Endothelial cell of umbilical vein (primary cell): ENCODE measurements around the gene FGF9. TPM values are rescaled to one million over a fixed set of nuclear protein-coding genes. Genes with fewer than 3 reads are reported as not detected.

Experiments used
- BruUV-seq: library from RNA; stranded (reverse); fragments of 400-500 nt; replicated peaks from 2 replicates; lab custom pipeline; 2021; lab: Mats Ljungman, UMichigan
- CTCF ChIA-PET: fragments of 300-600, 350-600 bp; sonication (Branson Sonifier 250); formaldehyde crosslinking; loops from one replicate; lab custom pipeline; 2021; ENCODE audit warnings: antibody characterized with exemption, inconsistent platforms; lab: Charles Lee
- POLR2A ChIA-PET: fragments of 300-600, 350-600 bp; sonication (Branson Sonifier 250); formaldehyde crosslinking; loops from one replicate; lab custom pipeline; 2021; ENCODE audit warnings: antibody characterized with exemption, inconsistent platforms; lab: Charles Lee
- DNase-seq: peaks from one replicate; pipeline ENCODE4 v3.0.0-alpha.2; 2011; ENCODE audit warnings: low read depth, low spot score
- FAIRE-seq: peaks from 2 replicates; lab custom pipeline; 2011; peaks lifted over from hg19 to GRCh38; lab: Jason Lieb, UNC
- H2AFZ ChIP-seq: 2 replicates; pipeline ENCODE4 v1.6.0; 2012; ENCODE audit warnings: low read depth, low read length, control low read depth, inconsistent platforms
- H3K27ac ChIP-seq: 2 replicates; pipeline ENCODE4 v1.5.1; 2011; ENCODE audit warnings: low read depth, mild to moderate bottlenecking, control low read depth, low read length, moderate library complexity; ENCODE audit not compliant: insufficient read depth
- H3K27me3 ChIP-seq, 2 experiments: 2 replicates each; pipeline versions ENCODE4 v1.6.0 to v1.6.1; 2011; ENCODE audit warnings: low read length in 2 of 2, mixed read lengths in 1 of 2; ENCODE audit not compliant: control insufficient read depth in 2 of 2, insufficient read depth in 2 of 2
- H3K36me3 ChIP-seq, 2 experiments: 2 replicates in 1 of 2; 3 replicates in 1 of 2; pipeline ENCODE4 v1.5.1; 2011; ENCODE audit warnings: low read length in 2 of 2, mild to moderate bottlenecking in 1 of 2, moderate library complexity in 1 of 2; ENCODE audit not compliant: control insufficient read depth in 2 of 2, insufficient read depth in 2 of 2; ENCODE audit errors: extremely low read depth in 1 of 2
- H3K4me1 ChIP-seq: 3 replicates; pipeline ENCODE4 v1.5.1; 2011; ENCODE audit warnings: mild to moderate bottlenecking, low read length; ENCODE audit not compliant: control insufficient read depth, insufficient read depth; ENCODE audit errors: extremely low read depth
- H3K4me2 ChIP-seq: 2 replicates; pipeline ENCODE4 v1.6.1; 2011; ENCODE audit warnings: low read length, control low read depth, mixed read lengths; ENCODE audit not compliant: insufficient read depth
- H3K4me3 ChIP-seq, 3 experiments: fragments of 200-600 bp in 1 of 3; sonication (generic), shearing (Covaris generic) in 1 of 3; replicated peaks in 1 of 3; 2 replicates each; pipeline ENCODE4 v1.5.1; 2011 to 2016; ENCODE audit warnings: control low read depth in 3 of 3, low read length in 3 of 3, mild to moderate bottlenecking in 2 of 3, inconsistent platforms in 1 of 3, low read depth in 1 of 3, moderate library complexity in 1 of 3; ENCODE audit not compliant: insufficient read depth in 1 of 3
- H3K79me2 ChIP-seq: 2 replicates; pipeline ENCODE4 v1.6.0; 2012; ENCODE audit warnings: low read length, inconsistent platforms; ENCODE audit not compliant: control insufficient read depth, insufficient read depth
- H3K9ac ChIP-seq: replicated peaks from 2 replicates; pipeline ENCODE3; 2011; ENCODE audit warnings: low read length, control low read depth; ENCODE audit not compliant: insufficient read depth; ENCODE audit errors: extremely low read depth
- H3K9me1 ChIP-seq: replicated peaks from 3 replicates; pipeline ENCODE4 v1.6.0; 2011; ENCODE audit warnings: mild to moderate bottlenecking, low read length; ENCODE audit not compliant: control insufficient read depth, insufficient read depth; ENCODE audit errors: extremely low read depth
- H3K9me3 ChIP-seq: replicated peaks from 2 replicates; pipeline ENCODE4 v1.5.1; 2012; ENCODE audit warnings: low read length, inconsistent platforms; ENCODE audit not compliant: control insufficient read depth, insufficient read depth
- H4K20me1 ChIP-seq: replicated peaks from 2 replicates; pipeline ENCODE3; 2011; ENCODE audit warnings: mild to moderate bottlenecking, low read length; ENCODE audit not compliant: control insufficient read depth, insufficient read depth; ENCODE audit errors: extremely low read depth
- EZH2 ChIP-seq: IDR thresholded peaks from 2 replicates; pipeline ENCODE4 v1.6.1; 2012; ENCODE audit warnings: borderline replicate concordance, low read depth, mild to moderate bottlenecking, moderate library complexity, low read length, inconsistent platforms; ENCODE audit not compliant: severe bottlenecking
- FOS ChIP-seq: IDR thresholded peaks from 2 replicates; pipeline ENCODE4 v1.6.1; 2011; ENCODE audit warnings: mild to moderate bottlenecking, low read length, moderate library complexity, borderline replicate concordance; ENCODE audit not compliant: insufficient read depth
- GATA2 ChIP-seq: IDR thresholded peaks from 2 replicates; pipeline ENCODE4 v1.7.0; 2011; ENCODE audit warnings: low read depth, mild to moderate bottlenecking, moderate library complexity, mixed read lengths, low read length; ENCODE audit not compliant: insufficient read length, insufficient read depth
- JUN ChIP-seq: IDR thresholded peaks from 2 replicates; pipeline ENCODE4 v1.6.1; 2011; ENCODE audit warnings: borderline replicate concordance, low read depth; ENCODE audit not compliant: insufficient read length, insufficient read depth
- MYC ChIP-seq: IDR thresholded peaks from one replicate; pipeline ENCODE4 v1.6.1; 2011; ENCODE audit warnings: mild to moderate bottlenecking, low read depth, low read length
- POLR2A ChIP-seq: IDR thresholded peaks from 2 replicates; pipeline ENCODE4 v1.6.1; 2012; ENCODE audit warnings: low read depth, mild to moderate bottlenecking, control low read depth, low read length
- POLR2AphosphoS5 ChIP-seq: IDR thresholded peaks from 2 replicates; pipeline ENCODE4 v1.6.1; 2012; ENCODE audit warnings: low read depth, mild to moderate bottlenecking, control low read depth, low read length, moderate library complexity; ENCODE audit not compliant: insufficient read depth
- dilution Hi-C: fragments of 300-500 bp; cut with MboI; formaldehyde crosslinking; loops from one replicate; pipeline ENCODE4 v1.15.0; 2019; ENCODE audit warnings: low sequenced_read_pairs; ENCODE audit not compliant: extremely low pct_ligation_motif_present
- intact Hi-C: fragments of 100-400 bp; cut with micrococcal nuclease; formaldehyde crosslinking; loops from one replicate; pipeline ENCODE4 v1.10.0; 2022
- polyA plus RNA-seq, 4 experiments: library from polyadenylated mRNA; depleted of rRNA in 3 of 4; stranded (reverse) in 3 of 4; unstranded in 1 of 4; fragments of >200 nt; gene quantifications; 2 replicates each; pipeline versions ENCODE4 v1.2.1 to v1.2.3, GENCODE V29; 2011 to 2012; ENCODE audit warnings: missing spikeins in 1 of 4
- total RNA-seq: library from RNA; stranded (reverse); gene quantifications from 2 replicates; pipeline ENCODE4 v1.2.3, GENCODE V29; 2021
- TF ChIP-seq, protein P1 (sequence below): IDR thresholded peaks from 2 replicates; pipeline ENCODE4 v1.6.1; 2011; ENCODE audit not compliant: insufficient read depth, insufficient read length
- TF ChIP-seq, protein P2 (sequence below), 2 donors: IDR thresholded peaks; 1 replicate in 1 of 2; 2 replicates in 1 of 2; pipeline ENCODE4 v1.5.1; 2011; ENCODE audit warnings: low read length in 2 of 2, mild to moderate bottlenecking in 2 of 2, moderate library complexity in 2 of 2, control low read depth in 1 of 2, inconsistent platforms in 1 of 2, low read depth in 1 of 2; ENCODE audit not compliant: insufficient read depth in 1 of 2; ENCODE audit errors: extremely low read depth in 1 of 2

FGF9 gene
- total and polyA plus RNA-seq, 2 donors (not counting 3 experiments of a cell fraction or from before 2014, with no cell fraction given), result not detected

DNA sequence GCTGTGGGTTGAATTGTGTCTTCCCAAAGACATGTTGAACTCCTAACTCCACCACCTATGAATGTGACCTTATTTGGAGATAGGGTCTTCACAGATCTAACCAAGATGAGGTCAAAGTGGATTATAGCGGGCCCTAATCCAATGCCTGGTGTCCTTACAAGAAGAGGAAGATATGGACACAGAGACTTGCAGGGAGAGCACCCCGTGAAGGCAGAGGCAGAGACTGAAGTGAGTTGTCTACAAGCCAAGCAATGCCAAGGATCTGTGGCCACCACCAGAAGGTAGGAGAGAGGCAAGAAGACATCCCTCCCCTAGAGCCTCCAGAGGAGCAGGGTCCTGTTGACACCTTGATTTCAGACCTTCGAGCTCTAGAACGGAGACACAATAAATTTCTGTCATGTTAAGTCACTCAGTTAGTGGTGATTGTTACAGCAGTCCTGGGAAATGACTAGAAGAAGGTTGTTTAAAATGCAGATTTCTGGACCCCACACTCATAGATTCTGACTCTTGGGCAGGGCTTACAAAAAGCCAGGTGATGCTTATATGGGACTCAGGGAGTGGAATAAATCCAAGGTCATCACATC, 70.6 kb downstream of the FGF9 start:
- no peaks in the 10 kb centered on the region for H3K27me3 ChIP-seq
- H3K36me3 ChIP-seq, result no peaks in the 10 kb centered on the region
- H3K9me1 ChIP-seq, result no peaks in the 10 kb centered on the region
- no TSS peak for BruUV-seq
- no peak overlapping the region for H3K4me3 ChIP-seq
- FAIRE-seq, result no peak
- no peaks in the 10 kb centered on the region for H3K4me1 ChIP-seq
- no peak overlapping the region for H3K27ac ChIP-seq
- no peaks in the 10 kb centered on the region for H3K79me2 ChIP-seq
- CTCF ChIA-PET, result no interaction called here
- H2AFZ ChIP-seq, result no peak overlapping the region
- H3K9ac ChIP-seq, result no peak overlapping the region
- no peak for DNase-seq
- no peak overlapping the region for H3K4me2 ChIP-seq
- H4K20me1 ChIP-seq, result no peaks in the 10 kb centered on the region
- intact Hi-C loops (no loop called here), dilution Hi-C loops (no loop called here)
- no peaks in the 10 kb centered on the region for H3K9me3 ChIP-seq
- POLR2A ChIA-PET, result no interaction called here
- TF ChIP-seq POLR2A (no peak), GATA2 (no peak), EZH2 (no peak), JUN (no peak), FOS (no peak), MYC (no peak), POLR2AphosphoS5 (no peak)
- TF ChIP-seq, protein P1, sequence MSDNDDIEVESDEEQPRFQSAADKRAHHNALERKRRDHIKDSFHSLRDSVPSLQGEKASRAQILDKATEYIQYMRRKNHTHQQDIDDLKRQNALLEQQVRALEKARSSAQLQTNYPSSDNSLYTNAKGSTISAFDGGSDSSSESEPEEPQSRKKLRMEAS, result no peak
- TF ChIP-seq, protein P2, sequence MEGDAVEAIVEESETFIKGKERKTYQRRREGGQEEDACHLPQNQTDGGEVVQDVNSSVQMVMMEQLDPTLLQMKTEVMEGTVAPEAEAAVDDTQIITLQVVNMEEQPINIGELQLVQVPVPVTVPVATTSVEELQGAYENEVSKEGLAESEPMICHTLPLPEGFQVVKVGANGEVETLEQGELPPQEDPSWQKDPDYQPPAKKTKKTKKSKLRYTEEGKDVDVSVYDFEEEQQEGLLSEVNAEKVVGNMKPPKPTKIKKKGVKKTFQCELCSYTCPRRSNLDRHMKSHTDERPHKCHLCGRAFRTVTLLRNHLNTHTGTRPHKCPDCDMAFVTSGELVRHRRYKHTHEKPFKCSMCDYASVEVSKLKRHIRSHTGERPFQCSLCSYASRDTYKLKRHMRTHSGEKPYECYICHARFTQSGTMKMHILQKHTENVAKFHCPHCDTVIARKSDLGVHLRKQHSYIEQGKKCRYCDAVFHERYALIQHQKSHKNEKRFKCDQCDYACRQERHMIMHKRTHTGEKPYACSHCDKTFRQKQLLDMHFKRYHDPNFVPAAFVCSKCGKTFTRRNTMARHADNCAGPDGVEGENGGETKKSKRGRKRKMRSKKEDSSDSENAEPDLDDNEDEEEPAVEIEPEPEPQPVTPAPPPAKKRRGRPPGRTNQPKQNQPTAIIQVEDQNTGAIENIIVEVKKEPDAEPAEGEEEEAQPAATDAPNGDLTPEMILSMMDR (IDR thresholded peaks at IDR 0.05; ENCODE audit: extremely low read depth in 1 of 2, insufficient read depth in 1 of 2, low read depth in 1 of 2, low read length in 2 of 2), result no peak
